Stimulated activated CD8-positive, alpha-beta memory T cell treated with anti-CD3 and anti-CD28 coated beads, Interleukin-2, amount 100 ng/mL, for 1 hour (primary cell): Measurements from ENCODE around the gene CENPX.
"Not testable (repeated sequence)": the region's sequence is repeated elsewhere in the genome, so short reads cannot be mapped to it uniquely, and the experiment has no call there.

Source experiments
- DNase-seq, 2 donors: peaks; one replicate each; pipeline ENCODE4 v3.0.0-alpha.2; 2020; ENCODE audit warnings: low read depth in 2 of 2

The CENPX gene

DNA sequence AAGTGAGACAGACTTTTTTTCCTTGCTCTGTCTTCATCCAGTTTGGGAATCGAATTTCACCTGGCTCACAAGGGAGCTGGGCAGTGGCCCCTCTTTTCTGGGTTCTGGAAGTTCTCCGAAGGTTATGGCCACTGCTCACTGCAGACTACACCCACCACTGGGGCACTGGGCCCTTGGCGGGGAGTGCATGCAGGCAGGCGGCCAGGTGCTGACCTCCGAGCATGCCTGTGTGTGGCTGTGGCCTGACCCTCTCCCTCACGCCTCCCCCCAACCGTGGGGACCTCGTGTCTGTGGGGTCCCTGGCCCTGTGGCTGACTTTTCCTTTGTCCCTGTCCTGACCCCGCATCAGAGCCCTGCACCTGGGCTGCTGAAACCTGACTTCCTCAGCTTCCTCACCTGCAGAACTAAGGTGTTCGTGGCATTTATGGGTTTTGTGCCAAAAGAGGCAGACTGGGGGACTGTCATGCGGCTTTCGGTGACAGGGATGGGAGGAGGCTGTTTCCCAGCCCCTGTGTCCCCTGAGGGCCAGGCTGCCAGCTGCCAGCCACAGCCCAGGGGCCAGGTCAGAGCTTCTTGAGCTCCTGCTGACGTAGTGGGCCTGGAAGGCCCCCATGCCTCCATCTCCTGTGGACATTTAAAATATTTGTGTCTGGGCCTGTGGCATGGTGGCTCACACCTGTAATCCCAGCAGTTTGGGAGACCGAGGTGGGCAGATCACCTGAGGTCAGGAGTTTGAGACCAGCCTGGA, 23.8 kb downstream of the CENPX start:
- DNase-seq: no peak

DNA sequence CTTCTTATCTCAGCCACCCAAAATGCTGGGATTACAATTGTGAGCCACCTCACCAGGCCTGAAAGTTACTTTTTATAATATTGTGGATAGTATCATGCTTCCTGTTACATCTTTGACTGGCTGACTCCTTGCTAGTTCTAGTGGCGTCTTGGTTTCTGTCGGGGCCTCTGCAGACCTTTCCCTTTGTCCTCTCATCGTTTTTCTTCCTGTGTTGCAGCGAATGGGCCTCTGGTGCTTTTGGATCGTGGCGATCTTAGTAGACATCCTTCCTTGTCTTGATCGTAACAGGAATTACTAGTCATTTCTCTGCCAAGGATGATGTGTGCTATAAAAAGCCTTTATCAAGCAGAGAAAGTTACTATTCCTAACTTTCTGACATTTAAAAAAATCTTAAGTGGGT, 24.5 kb downstream of the CENPX start:
- DNase-seq: no peak

DNA sequence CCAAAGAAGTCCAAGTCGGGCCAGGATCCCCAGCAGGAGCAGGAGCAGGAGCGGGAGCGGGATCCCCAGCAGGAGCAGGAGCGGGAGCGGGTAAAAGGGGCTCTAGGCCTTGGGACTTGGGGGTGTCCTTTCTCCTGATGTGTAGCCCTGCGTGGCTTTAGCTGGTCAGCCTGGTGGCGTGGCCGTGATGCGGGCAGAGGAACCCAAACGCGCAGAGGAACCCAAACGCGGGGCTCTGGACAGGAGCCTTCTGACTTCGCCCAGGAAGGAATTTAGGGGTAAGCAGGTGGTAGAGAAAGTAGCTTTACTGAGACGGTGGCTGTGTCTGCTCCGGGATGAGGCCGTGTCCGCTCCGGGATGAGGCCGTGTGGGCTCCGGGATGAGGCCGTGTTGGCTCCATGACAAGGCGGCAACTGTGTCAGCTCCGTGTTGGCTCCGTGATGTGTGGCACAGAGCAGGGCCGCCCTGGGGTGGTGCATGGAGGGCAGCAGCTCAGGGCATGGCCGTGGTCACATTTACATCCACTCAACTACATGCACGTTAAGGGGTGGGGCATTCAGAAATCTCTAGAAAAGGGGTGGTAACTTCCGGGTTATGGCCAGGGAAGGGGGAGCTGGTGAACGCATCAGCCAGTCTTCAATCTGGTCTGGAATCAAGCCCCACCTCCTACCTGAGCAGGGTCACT, 25.8 kb downstream of the CENPX start:
- no peak for DNase-seq

DNA sequence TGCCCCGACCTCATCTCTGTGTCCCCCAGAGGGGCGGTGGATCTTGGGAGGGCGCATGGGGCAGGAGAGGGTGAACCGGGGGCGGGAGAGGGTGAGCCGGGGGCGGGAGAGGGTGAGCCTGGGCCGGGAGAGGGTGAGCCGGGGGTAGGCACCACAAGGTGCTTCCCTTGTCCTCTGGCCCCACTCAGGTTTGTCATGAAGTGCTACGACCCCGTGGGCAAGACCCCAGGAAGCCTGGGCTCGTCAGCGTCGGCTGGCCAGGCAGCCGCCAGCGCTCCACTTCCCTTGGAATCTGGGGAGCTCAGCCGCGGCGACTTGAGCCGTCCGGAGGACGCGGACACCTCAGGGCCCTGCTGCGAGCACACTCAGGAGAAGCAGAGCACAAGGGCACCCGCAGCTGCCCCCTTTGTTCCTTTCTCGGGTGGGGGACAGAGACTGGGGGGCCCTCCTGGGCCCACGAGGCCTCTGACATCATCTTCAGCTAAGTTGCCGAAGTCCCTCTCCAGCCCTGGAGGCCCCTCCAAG, 26.4 kb downstream of the CENPX start:
- no peak for DNase-seq

DNA sequence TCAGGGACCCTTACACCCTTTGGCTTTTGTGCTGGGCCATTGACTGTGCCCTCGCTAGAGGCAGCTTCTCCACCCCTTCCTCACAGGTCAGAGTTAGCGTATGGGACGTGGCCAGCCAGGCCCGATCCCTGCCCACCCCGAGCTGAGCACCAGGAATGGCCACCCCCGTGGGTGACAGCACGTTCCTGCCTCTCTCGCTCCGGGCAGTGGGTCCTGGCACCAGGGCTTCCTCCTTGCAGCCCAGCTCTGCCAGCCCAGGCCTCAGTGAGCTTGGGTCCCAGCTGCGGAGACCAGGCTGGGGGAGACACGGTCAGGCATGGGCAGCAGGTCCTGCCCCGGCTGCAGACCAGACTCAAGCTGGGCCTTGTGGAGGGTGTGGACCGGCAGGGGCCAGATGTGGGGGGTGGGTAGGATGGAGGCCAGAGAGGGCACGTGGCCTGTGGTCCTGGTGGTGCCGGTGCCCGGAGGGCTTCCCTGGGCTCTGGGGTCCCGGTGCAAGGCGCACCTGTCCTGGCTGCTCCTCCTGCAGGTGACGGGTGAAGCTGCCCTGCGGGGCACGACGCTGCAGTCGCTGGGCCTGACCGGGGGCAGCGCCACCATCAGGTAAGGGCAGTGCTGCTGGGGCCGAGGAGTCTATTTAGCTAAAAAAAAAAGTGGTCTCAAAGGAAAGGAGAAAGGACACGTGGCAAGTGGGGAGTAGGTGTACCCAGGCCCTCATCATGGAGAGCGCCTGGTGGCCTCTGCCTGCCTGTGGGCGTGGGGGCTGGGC, 27.0 kb downstream of the CENPX start:
- DNase-seq: no peak

DNA sequence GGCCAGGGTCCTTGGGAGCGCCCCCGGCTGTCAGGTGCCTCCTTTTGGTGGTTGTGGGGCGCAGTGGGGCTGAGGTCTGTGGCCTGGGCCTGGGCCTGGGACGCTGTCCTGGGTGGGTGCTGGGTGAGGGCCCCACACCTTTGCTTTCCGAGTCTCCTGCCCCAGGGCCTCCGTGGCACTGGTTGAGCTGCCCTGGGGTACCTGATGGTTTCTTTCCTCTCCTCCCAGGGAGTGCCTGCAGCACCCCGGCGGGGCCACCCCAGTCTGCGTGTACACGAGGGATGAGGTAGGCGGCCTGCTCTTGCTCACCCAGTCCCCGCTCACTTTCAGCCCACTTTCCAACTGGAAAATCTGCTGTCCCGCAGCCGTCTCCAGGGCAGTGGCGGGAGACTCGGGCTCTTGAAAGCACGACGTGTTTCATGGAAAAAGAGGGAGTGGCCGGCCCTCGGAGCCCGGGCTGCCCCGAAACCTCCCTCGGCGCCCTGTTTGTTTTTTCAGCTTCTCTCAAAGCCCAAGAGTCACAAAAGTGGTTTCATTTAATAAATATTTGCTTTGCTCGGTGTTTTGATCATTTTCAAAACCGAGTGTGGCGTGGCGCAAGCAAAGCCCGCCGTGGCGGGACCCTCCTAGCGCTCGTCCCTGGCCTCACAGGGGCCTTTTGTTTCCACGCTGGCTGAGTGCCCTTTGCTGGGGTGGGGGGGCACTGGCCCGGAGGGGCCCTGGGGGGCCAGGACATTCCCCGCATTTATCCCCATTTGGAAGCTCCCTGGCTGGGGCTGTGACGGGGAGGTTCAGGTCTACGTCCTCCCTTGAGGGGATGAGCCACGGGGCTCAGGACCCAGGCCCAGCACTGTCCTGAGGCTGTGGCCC, 27.9 kb downstream of the CENPX start:
- DNase-seq: no peak

DNA sequence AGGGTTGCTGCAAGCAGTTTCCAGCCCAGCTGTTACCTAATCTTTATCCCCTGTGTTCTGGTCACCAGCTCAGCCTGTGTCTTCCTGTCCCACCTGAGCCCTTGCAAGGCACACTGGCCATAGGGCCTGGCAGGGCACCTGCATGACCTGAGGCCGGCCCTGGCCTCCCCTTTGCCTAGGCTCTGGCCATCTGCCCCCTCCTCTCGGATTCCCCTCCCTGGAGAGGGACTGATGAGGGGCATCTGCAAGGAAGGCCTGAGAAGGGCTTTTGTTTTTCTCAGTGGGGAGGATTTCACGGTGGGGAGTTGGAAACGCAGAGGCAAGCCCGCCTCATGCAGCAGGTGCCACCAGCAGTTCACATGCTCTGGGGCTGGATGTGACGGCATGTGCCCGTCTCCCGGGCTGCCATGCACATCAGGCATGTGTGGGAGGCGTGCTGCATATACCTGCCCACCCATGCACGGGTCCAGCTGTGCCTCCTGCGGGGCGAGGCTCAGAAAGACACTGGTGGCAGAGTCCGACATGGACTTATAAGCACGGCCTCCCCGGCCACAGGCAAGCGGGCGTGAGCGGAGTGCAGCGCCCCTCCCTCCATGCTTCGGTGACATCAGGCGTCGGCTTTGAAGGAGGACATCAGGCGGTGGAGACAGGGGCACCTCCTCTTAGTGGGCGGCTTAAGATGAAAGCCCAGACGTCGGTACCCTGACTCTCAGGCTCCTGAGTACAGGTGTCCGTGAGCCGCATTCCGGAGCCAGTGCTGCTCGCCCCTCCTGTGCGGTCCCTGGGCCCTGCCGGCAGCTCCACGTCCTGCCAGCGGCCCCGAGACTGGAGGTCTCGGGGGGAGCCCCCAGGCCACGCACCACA, 28.7 kb downstream of the CENPX start:
- DNase-seq: no peak

DNA sequence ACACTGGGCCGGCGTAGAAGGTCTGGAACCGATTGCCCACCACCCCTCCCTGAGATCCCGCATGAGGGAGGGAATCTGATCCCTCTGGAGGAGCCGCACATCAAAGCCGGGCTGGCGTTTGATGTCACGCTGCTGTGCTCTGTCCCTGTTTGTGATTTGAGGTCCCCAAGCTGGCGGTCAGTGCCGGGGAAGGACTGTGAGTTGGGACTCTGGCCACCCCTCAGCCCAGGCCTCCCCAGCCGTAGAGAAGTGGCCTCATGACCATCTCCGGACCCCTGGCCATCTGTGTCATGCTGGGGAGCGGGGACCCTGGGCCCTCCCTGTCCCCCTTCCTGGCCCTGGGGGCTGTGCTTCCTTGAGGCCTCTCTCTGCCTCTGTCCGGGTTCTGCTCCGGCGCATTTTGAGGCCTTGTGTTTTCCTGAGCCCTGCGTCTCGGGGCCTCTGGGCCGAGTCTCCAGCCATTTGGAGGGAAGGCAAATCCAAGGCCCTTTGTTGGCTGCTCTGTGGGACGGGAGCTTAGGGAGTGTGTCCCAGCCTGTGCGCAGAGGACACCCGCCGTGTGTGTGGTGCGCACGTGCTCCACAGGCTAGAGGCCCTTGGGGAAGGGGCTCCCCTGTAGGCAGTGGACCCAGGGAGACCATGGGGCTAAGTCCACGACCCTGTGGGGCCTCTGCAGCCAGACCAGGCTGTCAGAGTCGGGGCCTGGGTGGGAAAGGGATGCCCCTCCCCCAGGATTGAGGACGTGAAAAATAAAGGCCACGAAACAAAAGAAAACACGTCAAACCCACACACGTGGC, 30.2 kb downstream of the CENPX start:
- no peak for DNase-seq

DNA sequence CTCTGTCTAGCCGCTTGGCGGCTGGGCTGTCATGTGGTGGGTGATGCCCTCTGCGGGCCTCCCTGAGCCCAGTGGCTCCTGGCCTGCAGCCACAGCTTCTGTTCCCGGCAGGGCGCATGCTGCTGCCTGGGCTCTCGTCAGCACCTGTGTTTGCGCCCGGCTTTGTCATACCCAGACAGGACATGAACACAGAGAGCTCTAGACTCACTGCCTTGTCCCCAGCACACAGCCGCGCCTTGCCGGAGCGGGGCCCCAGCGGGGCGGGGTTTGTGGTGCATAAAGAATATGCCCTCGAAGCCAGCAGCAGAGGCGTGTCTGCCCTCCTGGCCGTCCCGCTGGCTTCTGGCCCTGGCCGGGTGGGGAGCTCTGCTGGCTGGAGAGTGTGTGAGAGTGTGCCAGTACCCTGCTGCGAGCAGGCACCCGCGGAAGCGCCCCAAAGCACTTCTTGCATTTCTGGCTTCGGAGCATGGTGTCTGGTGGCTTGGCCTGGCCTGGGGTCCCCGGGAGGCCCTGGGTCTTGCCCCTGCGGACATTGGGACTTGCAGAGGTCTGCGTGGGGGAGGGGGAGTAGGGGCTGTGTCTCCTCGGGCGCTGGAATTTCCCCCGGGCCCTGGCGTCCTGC, 30.9 kb downstream of the CENPX start:
- no peak for DNase-seq

DNA sequence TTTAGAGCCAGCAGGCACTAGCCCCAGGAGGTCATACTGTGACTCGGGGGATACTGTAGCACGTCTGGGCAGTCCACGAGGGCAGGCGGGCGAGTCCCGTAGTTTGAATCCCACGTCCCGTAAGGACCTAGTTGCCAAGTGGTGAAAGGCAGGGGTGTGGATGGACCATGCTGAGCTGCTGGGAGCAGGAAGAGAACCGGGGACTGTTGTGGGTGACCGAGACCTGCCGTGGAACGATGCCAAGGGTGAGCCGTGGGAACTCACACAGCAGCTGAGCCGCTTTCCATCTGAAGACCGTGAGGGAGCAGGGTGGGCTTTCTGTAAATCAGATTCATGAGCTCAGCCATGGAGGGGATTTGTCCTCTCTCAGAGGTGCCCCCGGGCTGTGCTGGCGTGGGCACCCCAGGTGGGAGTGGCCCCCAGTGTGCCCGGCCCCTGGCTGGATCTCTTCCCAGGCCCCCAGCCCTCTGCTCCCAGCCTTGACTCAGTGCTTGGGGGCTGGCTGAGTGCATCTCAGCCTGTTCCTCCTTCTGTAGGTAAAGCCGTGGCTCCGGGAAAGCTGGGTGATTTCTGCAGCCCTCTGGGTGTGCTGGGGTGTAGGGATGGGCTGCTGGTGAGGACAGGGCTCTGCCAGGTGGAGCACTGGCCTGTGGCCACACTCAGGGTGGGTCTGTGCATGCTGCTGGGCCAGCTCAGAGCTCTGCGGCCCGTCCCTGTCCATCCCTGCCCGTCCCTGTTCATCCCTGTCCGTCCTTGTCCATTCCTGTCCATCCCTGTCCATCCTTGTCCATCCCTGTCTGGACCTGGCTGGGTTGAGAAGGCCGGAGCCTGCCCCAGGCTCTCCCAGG, 31.6 kb downstream of the CENPX start:
- DNase-seq: no peak

DNA sequence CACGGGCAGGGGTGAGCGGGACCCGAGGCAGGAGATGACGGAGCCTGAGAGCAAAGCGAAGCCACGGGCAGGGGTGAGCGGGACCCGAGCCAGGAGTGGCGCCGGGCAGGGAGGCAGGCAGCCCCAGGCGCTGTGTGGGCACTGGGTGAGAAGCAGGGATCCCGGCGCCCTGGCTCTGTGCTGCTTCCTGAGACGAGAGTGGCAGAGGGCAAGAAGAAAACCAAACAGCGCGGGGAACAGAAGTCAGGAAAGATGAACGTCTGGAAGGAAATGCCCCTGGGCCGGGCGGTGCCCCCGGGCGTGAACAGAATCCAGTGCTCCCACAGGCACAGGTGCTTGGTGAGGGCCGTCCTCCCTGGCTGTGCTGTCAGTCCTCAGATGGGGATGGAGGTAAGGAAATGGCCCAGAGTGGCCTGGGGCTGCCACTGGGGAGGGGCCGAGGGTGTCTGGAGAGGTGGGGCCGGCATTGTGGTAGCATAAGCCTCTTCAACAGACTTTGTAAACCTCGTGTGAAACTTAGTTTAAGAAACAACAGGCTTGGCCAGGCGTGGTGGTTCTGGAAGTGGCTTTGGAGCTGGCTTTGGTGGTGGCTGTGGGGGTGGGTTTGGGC, 35.4 kb downstream of the CENPX start:
- DNase-seq: no peak

DNA sequence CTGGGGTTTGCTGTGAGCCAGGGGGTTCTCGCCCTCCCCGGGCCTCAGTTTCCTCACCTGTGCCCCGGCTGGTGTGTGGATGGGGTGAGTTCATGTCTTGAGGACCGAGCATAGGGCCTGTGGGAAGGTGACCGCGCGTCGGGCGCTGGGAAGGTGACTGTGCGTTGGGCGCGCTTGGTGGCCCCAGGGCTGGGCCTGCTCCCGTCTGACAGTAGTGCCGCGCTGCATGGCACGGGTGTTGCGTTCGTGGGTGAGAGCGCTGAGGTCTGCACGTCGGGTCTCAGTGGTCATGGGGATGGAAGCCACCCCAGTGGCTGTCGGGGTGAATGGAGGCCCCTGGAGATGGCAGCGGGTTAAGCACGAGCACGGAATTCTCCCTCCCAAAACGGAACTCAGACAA, 36.1 kb downstream of the CENPX start:
- DNase-seq: no peak

DNA sequence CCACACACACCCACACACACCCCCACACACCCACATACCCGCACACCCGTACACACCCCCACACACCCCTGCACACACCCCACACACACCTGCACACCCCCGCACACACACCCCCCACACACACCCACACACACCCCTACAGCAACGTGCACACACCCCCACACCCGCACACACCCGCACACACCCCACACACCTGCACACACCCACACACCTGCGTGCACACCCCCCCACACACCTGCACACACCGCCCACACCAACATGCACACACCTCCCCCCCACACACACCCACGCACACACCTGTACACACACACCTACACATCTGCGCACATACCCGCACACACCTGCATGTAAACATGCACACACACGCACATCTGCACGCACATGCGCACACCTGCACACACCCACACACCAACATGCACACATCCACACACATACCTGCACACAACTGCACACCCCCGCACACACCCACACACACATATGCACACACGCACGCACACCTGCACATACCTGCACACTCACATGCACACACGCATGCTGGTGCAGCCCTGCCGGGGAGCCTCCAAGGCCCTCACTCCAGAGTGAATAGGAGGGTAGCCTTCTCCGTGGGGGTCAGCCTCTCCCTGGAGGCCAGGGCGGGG, 37.8 kb downstream of the CENPX start:
- DNase-seq: no peak

DNA sequence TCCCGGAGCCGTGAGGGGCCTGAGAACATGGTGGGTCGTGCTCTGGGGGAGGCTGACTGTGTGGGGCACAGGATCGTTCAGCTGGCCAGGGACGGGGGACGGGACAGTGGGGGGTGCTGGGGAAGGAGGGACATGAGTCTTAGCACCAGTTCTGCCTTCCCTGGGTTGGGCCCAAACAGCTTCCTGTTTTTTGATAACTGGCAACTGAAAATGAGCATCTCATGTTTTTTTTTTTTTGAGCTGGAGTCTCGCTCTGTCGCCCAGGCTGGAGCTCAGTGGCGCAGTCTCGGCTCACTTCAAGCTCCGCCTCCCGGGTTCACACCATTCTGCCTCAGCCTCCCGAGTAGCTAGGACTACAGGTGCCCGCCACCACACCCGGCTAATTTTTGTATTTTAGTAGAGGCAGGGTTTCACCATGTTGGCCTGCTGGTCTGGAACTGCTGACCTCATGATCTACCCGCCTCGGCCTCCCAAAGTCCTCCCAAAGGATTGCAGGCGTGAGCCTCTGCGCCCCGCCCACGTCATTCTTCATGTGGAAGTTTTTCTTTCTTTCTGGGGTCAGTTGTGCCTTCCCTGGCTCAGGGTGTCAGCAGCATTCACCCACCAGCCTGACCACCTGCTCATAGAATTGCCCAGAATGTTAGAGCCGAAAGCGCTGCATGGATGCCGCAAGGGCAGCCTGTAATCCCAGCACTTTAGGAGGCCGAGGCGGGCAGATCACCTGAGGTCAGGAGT, 38.9 kb downstream of the CENPX start:
- DNase-seq: no peak

DNA sequence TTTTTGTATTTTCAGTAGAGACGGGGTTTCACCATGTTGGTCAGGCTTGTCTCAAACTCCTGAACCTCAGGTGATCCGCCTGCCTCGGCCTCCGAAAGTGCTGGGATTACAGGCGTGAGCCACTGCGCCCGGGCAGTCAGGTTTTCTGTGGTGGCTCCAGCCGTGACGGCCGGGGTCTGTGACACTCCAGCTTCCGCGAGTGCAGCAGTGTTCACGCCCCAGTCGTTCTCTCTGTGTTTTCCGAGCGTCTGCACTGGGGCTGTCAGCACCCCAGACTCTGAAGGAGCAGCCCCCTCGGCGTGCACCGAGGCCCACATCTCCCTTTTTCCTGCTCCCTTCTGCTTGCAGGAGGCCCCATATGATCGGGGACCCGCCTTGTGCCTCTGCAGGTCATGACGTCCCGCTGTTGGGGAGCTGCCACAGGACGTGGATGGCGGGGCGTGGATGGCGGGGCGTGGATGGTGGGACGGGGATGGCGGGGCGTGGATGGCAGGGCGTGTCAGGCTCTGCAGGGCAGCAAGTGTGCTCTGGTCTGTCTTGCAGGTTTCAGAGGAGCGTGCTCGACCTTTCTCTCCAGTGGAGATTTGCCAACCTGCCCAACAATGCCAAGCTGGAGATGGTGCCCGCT, 39.6 kb downstream of the CENPX start:
- DNase-seq: no peak

DNA sequence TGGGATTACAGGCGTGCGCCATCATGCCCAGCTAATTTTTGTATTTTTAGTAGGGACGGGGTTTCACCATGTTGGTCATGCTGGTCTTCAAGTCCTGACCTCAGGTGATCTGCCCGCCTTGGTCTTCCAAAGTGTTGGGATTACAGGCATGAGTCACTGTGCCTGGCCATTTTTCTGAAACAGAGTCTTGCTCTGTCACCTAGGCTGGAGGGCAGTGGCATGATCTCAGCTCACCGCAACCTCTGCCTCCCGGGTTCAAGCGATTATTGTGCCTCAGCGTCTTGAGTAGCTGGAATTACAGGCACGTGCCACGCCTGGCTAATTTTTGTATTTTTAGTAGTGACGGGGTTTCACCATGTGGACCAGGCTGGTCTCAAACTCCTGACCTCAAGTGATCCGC, 41.2 kb downstream of the CENPX start:
- DNase-seq: not testable (repeated sequence)
